GM13977 (cell line): ENCODE measurements around the gene VMP1.
"Not testable (repeated sequence)": the region's sequence is repeated elsewhere in the genome, so short reads cannot be mapped to it uniquely, and the experiment has no call there.

Source experiments
- DNase-seq: peaks from one replicate; pipeline ENCODE4 v3.0.0; 2012; ENCODE audit warnings: low spot score
- CTCF ChIP-seq: IDR thresholded peaks from 2 replicates; pipeline ENCODE4 v1.5.1; 2012; ENCODE audit warnings: mild to moderate bottlenecking, control low read depth; ENCODE audit not compliant: insufficient read depth; ENCODE audit errors: extremely low read depth, missing control alignments
- in situ Hi-C: fragments of 300-500 bp; cut with MboI; formaldehyde crosslinking; loops from one replicate; pipeline ENCODE4 v1.12.0; 2022; ENCODE audit warnings: low sequenced_read_pairs, low pct_unique_long_range_greater_than_20kb, mixed read lengths, inconsistent platforms; ENCODE audit not compliant: unreplicated experiment

Gene VMP1

GRCh38 chr17:59754552-59754951 is 47.1 kb downstream of the VMP1 start:
- in situ Hi-C loops, result no loop called here
- no peak for DNase-seq
- no peak for TF ChIP-seq CTCF

GRCh38 chr17:59755069-59755468 is 47.6 kb downstream of the VMP1 start:
- DNase-seq, in situ Hi-C loops: not testable (repeated sequence)

GRCh38 chr17:59756236-59756818 is 48.9 kb downstream of the VMP1 start:
- in situ Hi-C loops, result no loop called here
- no peak for TF ChIP-seq CTCF
- DNase-seq, result no peak

- DNase-seq, result no peak
- in situ Hi-C loops, result no loop called here
Measured at GRCh38 chr17:59757043-59757442, 49.6 kb downstream of the VMP1 start.

GRCh38 chr17:59757470-59757869 is 50.0 kb downstream of the VMP1 start:
- DNase-seq, result no peak
- in situ Hi-C loops, result no loop called here
- no peak for TF ChIP-seq CTCF

More at GRCh38 chr17:59757043-59757442, 49.6 kb downstream of the VMP1 start:
- TF ChIP-seq CTCF, result no peak

GRCh38 chr17:59757881-59758385 is 50.5 kb downstream of the VMP1 start:
- DNase-seq, result no peak
- TF ChIP-seq CTCF, result no peak
- in situ Hi-C loops, result no loop called here

- in situ Hi-C loops, DNase-seq: not testable (repeated sequence)
Measured at GRCh38 chr17:59758998-59759651, 51.7 kb downstream of the VMP1 start.
